GM23338 (cell line): Measurements from ENCODE around the gene ZBBX. TPM values are rescaled to one million over a fixed set of nuclear protein-coding genes. Genes with fewer than 3 reads are reported as not detected.
A peak's percentile ranks its signal among the peaks of the same experiment; 100 is the strongest.

Experiments used
- ATAC-seq: fragments of 200-7000 bp; cut with Tn5 transposase; 3 replicates; pipeline ENCODE4 v1.9.1; 2020
- DNase-seq: peaks from one replicate; pipeline ENCODE4 v3.0.0-alpha.2; 2015; ENCODE audit warnings: low spot score
- H2AFZ ChIP-seq: fragments of 200-600 bp; sonication (generic); 2 replicates; pipeline ENCODE4 v1.8.0; 2016; ENCODE audit warnings: antibody characterized with exemption, mild to moderate bottlenecking, moderate library complexity
- H3F3A ChIP-seq: fragments of 200-600 bp; sonication (generic); replicated peaks from 2 replicates; pipeline ENCODE4 v1.8.0; 2017; ENCODE audit warnings: antibody characterized with exemption, mixed run types, low read depth
- H3K27ac ChIP-seq: fragments of 200-600 bp; sonication (generic); 2 replicates; pipeline ENCODE4 v1.6.1; 2016; ENCODE audit warnings: low read depth
- H3K27me3 ChIP-seq: fragments of 200-600 bp; sonication (generic); 2 replicates; pipeline ENCODE4 v1.8.0; 2016; ENCODE audit warnings: mild to moderate bottlenecking, mixed run types, moderate library complexity; ENCODE audit not compliant: insufficient read depth
- H3K36me3 ChIP-seq: fragments of 200-600 bp; sonication (generic); 2 replicates; pipeline ENCODE4 v1.8.0; 2016; ENCODE audit warnings: mild to moderate bottlenecking; ENCODE audit not compliant: insufficient read depth
- H3K4me1 ChIP-seq: fragments of 200-600 bp; sonication (generic); 2 replicates; pipeline ENCODE4 v1.8.0; 2016; ENCODE audit warnings: mild to moderate bottlenecking, moderate library complexity; ENCODE audit not compliant: insufficient read depth
- H3K4me2 ChIP-seq: fragments of 200-600 bp; sonication (generic); 2 replicates; pipeline ENCODE4 v1.7.1; 2017; ENCODE audit warnings: mixed run types
- H3K4me3 ChIP-seq: fragments of 200-600 bp; sonication (generic); 2 replicates; pipeline ENCODE4 v1.6.1; 2016; ENCODE audit warnings: mixed run types
- H3K79me2 ChIP-seq: fragments of 200-600 bp; sonication (generic); replicated peaks from 2 replicates; pipeline ENCODE4 v1.8.0; 2017; ENCODE audit warnings: mild to moderate bottlenecking; ENCODE audit not compliant: insufficient read depth
- H3K9me2 ChIP-seq: fragments of 200-600 bp; sonication (generic); 2 replicates; pipeline ENCODE4 v1.8.0; 2017; ENCODE audit not compliant: insufficient read depth
- H4K20me1 ChIP-seq: fragments of 200-600 bp; sonication (generic); replicated peaks from 2 replicates; pipeline ENCODE4 v1.8.0; 2017; ENCODE audit warnings: mild to moderate bottlenecking; ENCODE audit not compliant: insufficient read depth
- H3K27ac Mint-ChIP-seq: 2 replicates; pipeline ENCODE4 v1.8.0; 2020; ENCODE audit warnings: inconsistent platforms, mild to moderate bottlenecking, moderate library complexity, mixed read lengths
- H3K27me3 Mint-ChIP-seq: 3 replicates; pipeline ENCODE4 v1.8.0; 2022; ENCODE audit warnings: low read depth, mild to moderate bottlenecking, moderate library complexity, mixed read lengths, inconsistent platforms; ENCODE audit not compliant: insufficient read depth, poor library complexity
- H3K36me3 Mint-ChIP-seq: 3 replicates; pipeline ENCODE4 v1.8.0; 2021; ENCODE audit warnings: low read depth, mild to moderate bottlenecking, inconsistent platforms, moderate library complexity, mixed read lengths
- H3K4me1 Mint-ChIP-seq: 3 replicates; pipeline ENCODE4 v1.8.0; 2020; ENCODE audit warnings: mild to moderate bottlenecking, inconsistent platforms, mixed read lengths
- H3K4me3 Mint-ChIP-seq: 3 replicates; pipeline ENCODE4 v1.8.0; 2021; ENCODE audit warnings: moderate library complexity, mild to moderate bottlenecking, inconsistent platforms, mixed read lengths
- H3K9me3 Mint-ChIP-seq: 3 replicates; pipeline ENCODE4 v1.8.0; 2020; ENCODE audit warnings: moderate library complexity, mild to moderate bottlenecking, inconsistent platforms, mixed read lengths
- CTCF ChIP-seq, 2 experiments: fragments of 200-600 bp in 1 of 2; sonication (generic) in 1 of 2; conservative IDR thresholded peaks; 2 replicates each; pipeline versions ENCODE4 v1.5.1 to v1.6.1; 2016 to 2017; ENCODE audit warnings: antibody characterized with exemption in 2 of 2, low read depth in 2 of 2, mild to moderate bottlenecking in 2 of 2, moderate library complexity in 1 of 2
- ETS1 ChIP-seq: IDR thresholded peaks from 2 replicates; pipeline ENCODE4 v1.6.1; 2016; ENCODE audit warnings: antibody characterized with exemption
- EZH2phosphoT487 ChIP-seq: fragments of 200-600 bp; sonication (generic); IDR thresholded peaks from one replicate; pipeline ENCODE4 v1.8.1; 2018; ENCODE audit warnings: antibody characterized with exemption; ENCODE audit not compliant: unreplicated experiment
- NANOG ChIP-seq: IDR thresholded peaks from 2 replicates; pipeline ENCODE4 v1.6.1; 2016; ENCODE audit warnings: antibody characterized with exemption, borderline replicate concordance
- REST ChIP-seq: IDR thresholded peaks from one replicate; pipeline ENCODE4 v1.6.1; 2018; ENCODE audit warnings: antibody characterized with exemption; ENCODE audit not compliant: unreplicated experiment
- ZNF114 ChIP-seq: fragments of 250-450 bp; sonication (Bioruptor Pico); IDR thresholded peaks from 2 replicates; pipeline ENCODE4 v1.5.0; 2020; ENCODE audit warnings: mild to moderate bottlenecking, moderate library complexity
- polyA plus RNA-seq: library from polyadenylated mRNA; unstranded; fragments of >200 nt; fragmentation: Nextera tagmentation; extraction: Ambion mirVana; gene quantifications from 2 replicates; pipeline ENCODE4 v1.2.1, GENCODE V29; 2016
- total RNA-seq: library from RNA; depleted of rRNA; stranded (reverse); fragments of >200 nt; shearing (Covaris generic); gene quantifications from 2 replicates; pipeline ENCODE4 v1.2.3, GENCODE V29; 2014

ZBBX gene
- total and polyA plus RNA-seq, 2 experiments from 2014 or later, result 0.90 to 1.1 TPM

- ATAC-seq, result no peak
- Mint-ChIP-seq H3K4me3 (no peak overlapping the region), H3K4me1 (no peaks in the 10 kb centered on the region), H3K27ac (no peak overlapping the region), H3K9me3 (no peaks in the 10 kb centered on the region), H3K36me3 (no peaks in the 10 kb centered on the region), H3K27me3 (no peaks in the 10 kb centered on the region)
- Histone ChIP-seq H3K79me2 (no peaks in the 10 kb centered on the region), H3K27ac (no peak overlapping the region), H2AFZ (no peak overlapping the region), H3F3A (no peaks in the 10 kb centered on the region), H4K20me1 (no peaks in the 10 kb centered on the region), H3K4me1 (no peaks in the 10 kb centered on the region), H3K27me3 (no peaks in the 10 kb centered on the region), H3K4me2 (no peak overlapping the region), H3K36me3 (no peaks in the 10 kb centered on the region), H3K9me2 (no peaks in the 10 kb centered on the region), H3K4me3 (no peak overlapping the region)
- DNase-seq, result peak; percentile 57
- no peak for TF ChIP-seq REST
- peak; percentile 74 to 78 for TF ChIP-seq CTCF (conservative IDR thresholded peaks at IDR 0.05; ENCODE audit: low read depth in 2 of 2)
Observed at GRCh38 chr3:167350245-167350862, 29.7 kb downstream of the ZBBX start.

- no peaks in the 10 kb centered on the region for H3F3A ChIP-seq
- H2AFZ ChIP-seq, result no peak overlapping the region
- no peaks in the 10 kb centered on the region for H3K36me3 ChIP-seq
- H3K4me3 ChIP-seq, result no peak overlapping the region
- no peaks in the 10 kb centered on the region for H3K36me3 Mint-ChIP-seq
- H3K9me3 Mint-ChIP-seq, result no peaks in the 10 kb centered on the region
- H3K27me3 Mint-ChIP-seq, result no peaks in the 10 kb centered on the region
- no peak overlapping the region for H3K27ac ChIP-seq
- H3K4me1 ChIP-seq, result no peaks in the 10 kb centered on the region
- no peak overlapping the region for H3K4me3 Mint-ChIP-seq
- H3K4me1 Mint-ChIP-seq, result no peaks in the 10 kb centered on the region
- no peaks in the 10 kb centered on the region for H3K9me2 ChIP-seq
- no peak for ATAC-seq
- H3K4me2 ChIP-seq, result no peak overlapping the region
- no peaks in the 10 kb centered on the region for H3K79me2 ChIP-seq
- no peaks in the 10 kb centered on the region for H4K20me1 ChIP-seq
- no peak for DNase-seq
- no peak overlapping the region for H3K27ac Mint-ChIP-seq
- H3K27me3 ChIP-seq, result no peaks in the 10 kb centered on the region
- TF ChIP-seq CTCF (conservative IDR thresholded peaks at IDR 0.05; ENCODE audit: low read depth in 2 of 2), result no peak
- TF ChIP-seq ETS1, result no peak
- no peak for TF ChIP-seq EZH2phosphoT487
- no peak for TF ChIP-seq NANOG
- TF ChIP-seq ZNF114 (CRISPR knock-in tag), result no peak
Observed at GRCh38 chr3:167346171-167346570, 33.9 kb downstream of the ZBBX start.
